ENCODE data around the gene NUDT12.

The NUDT12 gene

GRCh38 chr5:103541114-103541513 lies 21.5 kb downstream of the NUDT12 start:
- no peak for DNase-seq (ENCODE audit: low read depth)

GRCh38 chr5:103539376-103540330 lies 22.9 kb downstream of the NUDT12 start:
- no peak for DNase-seq (ENCODE audit: low read depth)

GRCh38 chr5:103532086-103532734 lies 30.4 kb downstream of the NUDT12 start:
- no peak for DNase-seq (ENCODE audit: low read depth)

GRCh38 chr5:103526164-103526915 lies 36.2 kb downstream of the NUDT12 start:
- no peak for DNase-seq (ENCODE audit: low read depth)

GRCh38 chr5:103525361-103525760 lies 37.2 kb downstream of the NUDT12 start:
- no peak for DNase-seq (ENCODE audit: low read depth)

- DNase-seq (ENCODE audit: low read depth), result no peak
Measured at GRCh38 chr5:103523319-103523718, 39.3 kb downstream of the NUDT12 start.

- DNase-seq (ENCODE audit: low read depth), result no peak
Measured at GRCh38 chr5:103522586-103522985, 40.0 kb downstream of the NUDT12 start.

GRCh38 chr5:103519550-103519949 lies 43.0 kb downstream of the NUDT12 start:
- DNase-seq (ENCODE audit: low read depth), result no peak

- no peak for DNase-seq (ENCODE audit: low read depth)
Measured at GRCh38 chr5:103514371-103514770, 48.2 kb downstream of the NUDT12 start.

GRCh38 chr5:103513701-103514100 lies 48.9 kb downstream of the NUDT12 start:
- no peak for DNase-seq (ENCODE audit: low read depth)

- DNase-seq (ENCODE audit: low read depth), result no peak
Measured at GRCh38 chr5:103512500-103512899, 50.1 kb downstream of the NUDT12 start.

- no peak for DNase-seq (ENCODE audit: low read depth)
Measured at GRCh38 chr5:103511554-103511885, 51.1 kb downstream of the NUDT12 start.

GRCh38 chr5:103510851-103511553 lies 51.6 kb downstream of the NUDT12 start:
- no peak for DNase-seq (ENCODE audit: low read depth)

- no peak for DNase-seq (ENCODE audit: low read depth)
Measured at GRCh38 chr5:103505581-103506305, 56.8 kb downstream of the NUDT12 start.

- no peak for DNase-seq (ENCODE audit: low read depth)
Measured at GRCh38 chr5:103503066-103503465, 59.5 kb downstream of the NUDT12 start.

- DNase-seq (ENCODE audit: low read depth), result no peak
Measured at GRCh38 chr5:103502662-103503061, 59.9 kb downstream of the NUDT12 start.
